GM23248 (cell line): ENCODE measurements around the gene PLEKHS1.

ENCODE experiments used
- EZH2 ChIP-seq: fragments of 200-600 bp; sonication (generic); IDR thresholded peaks from 2 replicates; pipeline ENCODE4 v1.6.1; 2018; ENCODE audit warnings: antibody characterized with exemption, mild to moderate bottlenecking; ENCODE audit not compliant: insufficient read depth, poor library complexity, severe bottlenecking
- EZH2phosphoT487 ChIP-seq: fragments of 200-600 bp; sonication (generic); IDR thresholded peaks from 2 replicates; pipeline ENCODE4 v1.6.1; 2018; ENCODE audit warnings: antibody characterized with exemption, moderate library complexity, mild to moderate bottlenecking, low read depth; ENCODE audit not compliant: insufficient read depth

DNA sequence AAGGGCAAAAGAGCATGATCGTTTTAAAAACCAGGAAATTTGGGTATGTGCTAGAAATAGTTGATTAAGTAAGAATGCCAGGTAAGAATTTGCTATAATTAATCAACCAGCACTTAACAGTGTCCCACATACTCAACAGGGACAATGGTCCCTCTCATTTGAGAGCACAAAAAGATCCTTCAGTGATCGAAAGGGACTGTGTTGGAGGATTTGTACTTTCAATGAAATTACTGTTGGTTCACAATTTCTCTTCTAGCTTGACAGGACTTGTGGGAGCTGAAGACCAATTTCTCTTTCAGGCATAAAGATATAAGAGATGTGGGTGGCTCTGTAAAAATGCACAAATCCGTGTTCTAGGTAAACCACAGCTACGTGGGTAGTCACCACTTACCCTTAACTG lies 12.5 kb upstream of the PLEKHS1 start:
- TF ChIP-seq EZH2 (no peak), EZH2phosphoT487 (no peak)
